ENCODE measurements around the gene METTL23.
A peak's percentile ranks its signal among the peaks of the same experiment; 100 is the strongest.
"Not testable (repeated sequence)": the region's sequence is repeated elsewhere in the genome, so short reads cannot be mapped to it uniquely, and the experiment has no call there.

Gene METTL23

DNA sequence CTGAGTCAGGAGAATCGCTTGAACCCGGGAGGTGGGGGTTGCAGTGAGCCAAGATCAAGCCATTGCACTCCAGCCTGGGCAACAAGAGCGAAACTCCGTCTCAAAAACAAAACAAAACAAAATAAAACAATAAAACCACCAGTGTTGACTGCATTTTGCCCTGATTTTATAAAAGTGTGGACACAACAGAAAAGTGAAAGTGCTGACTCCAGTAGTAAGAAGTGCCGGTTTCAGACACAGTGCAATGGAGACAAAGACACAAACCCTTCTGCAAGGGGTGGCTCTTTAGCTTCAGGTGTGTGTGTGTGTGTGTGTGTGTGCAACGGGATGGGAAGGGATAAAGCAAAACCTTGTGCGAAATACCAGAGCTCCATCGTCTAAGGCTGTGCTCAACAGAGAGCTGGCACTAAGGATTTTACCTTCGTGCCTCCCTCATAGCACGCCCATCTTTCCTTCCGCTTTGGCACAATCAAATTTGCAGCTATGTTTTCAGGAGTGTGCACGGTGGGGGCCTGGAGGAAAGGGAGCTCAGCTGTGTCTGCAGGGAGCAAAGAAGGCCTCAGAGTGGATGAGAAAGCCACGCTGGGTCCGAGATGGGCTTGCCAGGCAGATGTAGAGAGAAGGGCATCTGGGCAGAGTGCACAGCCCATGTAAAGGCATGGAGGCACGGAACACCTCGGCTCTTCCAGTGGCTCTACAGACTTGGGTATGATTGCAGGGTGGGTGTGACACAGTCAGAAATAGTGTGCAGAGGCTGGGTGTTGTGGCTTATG lies 31.4 kb upstream of the METTL23 start:
- DNase-seq: no peak

DNA sequence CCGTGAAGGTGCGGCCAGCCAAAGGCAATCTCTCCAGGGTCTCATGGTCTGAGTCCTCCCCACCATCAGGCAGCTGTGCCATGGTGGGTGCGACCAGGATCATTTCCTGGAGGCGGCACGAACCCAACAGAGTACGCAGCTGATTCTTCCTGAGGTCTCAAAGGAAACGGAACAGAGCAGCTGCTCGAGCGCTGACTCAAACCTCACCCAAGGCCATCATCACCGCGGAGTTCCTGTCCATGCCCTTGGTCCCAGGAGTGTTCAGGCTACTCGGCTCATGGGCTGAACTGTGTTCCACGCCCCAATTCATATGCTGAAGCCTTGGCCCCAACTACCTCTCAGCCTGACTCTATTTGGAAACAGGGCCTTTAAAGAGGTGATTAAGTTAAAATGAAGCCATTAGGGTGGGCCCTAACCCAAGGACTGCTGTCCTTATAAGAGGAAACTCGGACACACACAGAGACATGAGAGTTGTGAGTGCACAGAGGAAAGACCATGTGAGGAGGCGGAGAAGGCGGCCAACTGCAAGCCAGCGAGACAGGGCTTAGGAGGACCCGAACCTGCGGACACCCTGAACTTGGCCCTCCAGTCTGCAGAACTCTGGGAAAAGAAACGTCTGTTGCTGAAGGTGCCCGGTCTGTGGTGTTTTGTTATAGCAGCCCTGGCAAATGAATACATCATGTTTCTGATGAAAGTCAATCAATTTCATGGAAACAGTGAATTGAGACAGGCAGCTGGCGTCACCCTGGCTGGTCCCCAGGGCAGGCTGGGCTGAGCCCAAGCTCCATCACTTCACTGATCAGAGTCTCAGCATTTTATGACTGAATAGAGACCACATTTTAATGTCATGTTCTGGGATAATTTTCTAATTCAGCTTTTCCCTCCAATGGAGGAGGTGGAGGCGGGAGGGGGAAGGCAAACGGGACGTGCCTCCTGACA lies 29.6 kb upstream of the METTL23 start:
- DNase-seq: no peak

DNA sequence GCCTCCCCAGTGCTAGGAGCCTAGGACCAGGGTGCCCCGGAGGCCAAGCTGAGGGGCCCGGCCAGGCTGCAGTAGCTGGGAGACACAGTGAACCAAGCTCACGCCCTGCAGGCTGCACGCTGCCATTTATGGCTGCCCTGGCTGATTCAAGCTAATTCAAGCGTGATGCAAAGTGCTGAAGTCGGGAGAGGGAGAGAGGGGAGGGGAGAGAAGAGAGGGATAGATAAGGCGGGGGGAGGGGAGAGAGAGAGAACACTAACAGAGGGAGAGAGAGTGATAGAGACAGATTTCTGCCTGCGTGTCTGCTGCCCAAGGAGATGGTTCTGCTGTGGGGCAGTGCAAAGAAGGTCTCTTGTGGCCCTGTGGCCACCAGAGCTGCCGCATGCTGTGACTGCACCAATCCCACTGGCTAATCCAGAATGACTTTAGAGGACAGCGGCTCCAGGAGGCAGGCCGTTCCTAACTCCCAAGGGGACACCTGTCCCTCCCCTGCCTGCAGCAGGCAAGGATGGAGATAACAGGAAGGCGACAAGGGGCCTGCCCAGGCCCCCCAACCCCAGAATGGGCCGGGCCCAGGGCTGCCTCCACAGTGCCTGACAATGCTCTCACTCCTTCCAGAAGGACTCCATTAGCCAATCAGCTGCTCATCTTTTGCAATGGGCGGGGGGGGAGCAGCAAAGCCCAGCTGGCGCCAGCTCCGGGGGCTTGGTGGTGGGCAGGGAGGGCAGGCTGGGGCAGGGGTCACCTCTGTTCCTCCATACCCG lies 28.8 kb upstream of the METTL23 start:
- DNase-seq: no peak

DNA sequence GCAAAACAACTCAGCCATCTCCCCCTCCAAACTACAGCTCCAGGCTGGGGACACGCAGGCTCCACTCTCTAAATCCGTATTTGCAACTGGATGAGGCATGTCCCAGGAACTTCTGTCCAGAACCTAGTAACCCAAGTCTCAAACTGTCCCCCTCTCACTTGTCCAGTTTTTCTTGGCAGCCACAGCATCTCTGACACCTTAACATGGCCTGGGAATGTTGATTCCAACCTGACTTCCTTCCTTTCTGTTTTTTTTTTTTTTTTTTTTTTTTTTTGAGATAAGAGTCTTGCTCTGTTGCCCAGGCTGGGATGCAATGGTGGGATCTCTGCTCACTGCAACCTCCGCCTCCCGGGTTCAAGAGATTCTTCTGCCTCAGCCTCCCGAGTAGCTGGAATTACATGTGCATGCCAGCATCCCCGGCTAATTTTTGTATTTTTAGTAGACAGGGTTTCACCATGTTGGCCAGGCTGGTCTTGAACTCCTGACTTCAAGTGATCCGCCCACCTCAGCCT lies 28.1 kb upstream of the METTL23 start:
- not testable (repeated sequence) for DNase-seq

DNA sequence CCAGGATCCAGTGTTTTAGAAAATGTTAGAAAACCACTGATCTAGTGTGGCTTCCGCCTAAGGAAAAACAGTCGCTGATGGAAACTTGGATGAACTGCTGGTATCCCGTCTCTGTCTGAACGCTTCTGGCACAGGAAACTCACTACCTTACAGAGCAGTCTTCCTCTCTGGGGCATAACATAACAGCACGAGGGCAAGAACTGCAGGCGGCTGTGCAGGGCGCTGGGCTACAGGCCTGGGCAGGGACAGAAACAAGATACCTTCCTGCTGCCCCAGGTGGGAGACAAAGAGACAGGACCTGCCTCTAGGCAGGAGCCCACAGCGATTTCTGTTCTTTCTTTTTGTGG lies 26.4 kb upstream of the METTL23 start:
- DNase-seq: no peak

DNA sequence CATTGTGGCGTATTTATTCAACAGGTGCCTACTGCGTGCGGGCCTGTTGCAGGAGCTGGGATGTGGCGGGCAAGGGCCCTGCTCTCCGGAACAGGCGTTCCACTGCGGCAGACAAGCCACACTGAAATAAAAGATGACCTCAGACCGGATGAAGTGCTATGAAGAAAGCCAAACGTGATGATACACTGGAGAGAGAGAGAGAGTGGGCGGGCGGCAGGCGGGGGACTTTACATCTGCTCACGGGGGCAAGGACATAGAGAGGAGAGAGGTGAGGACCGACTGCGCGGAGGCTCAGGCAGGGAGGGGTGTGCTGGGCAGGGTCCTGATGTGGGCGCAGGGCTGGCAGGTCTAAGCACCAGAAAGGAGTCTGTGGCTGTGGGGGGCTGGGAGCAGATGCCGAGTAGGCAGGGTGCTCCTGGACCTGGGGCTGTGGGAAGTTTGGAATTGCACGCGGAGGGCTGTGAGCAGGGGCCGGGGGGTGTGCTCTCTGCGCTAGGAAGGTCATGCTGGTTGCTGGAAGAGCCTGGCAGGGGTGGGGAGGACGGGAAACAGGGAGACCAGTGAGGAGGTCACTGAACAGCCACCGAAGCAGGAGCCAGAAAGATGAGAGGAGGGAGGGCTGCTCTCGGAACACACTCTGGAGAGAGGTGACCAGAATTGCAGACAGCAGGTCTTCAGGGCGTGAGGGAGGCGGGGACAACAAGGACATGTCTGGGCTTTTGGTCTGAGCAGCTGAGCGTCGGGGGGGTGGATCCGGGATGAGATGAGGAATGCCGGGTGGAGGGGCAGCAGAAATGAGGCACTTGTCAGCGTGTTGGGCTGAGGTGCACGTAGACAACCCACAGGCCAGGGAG lies 25.8 kb upstream of the METTL23 start:
- no peak for DNase-seq

DNA sequence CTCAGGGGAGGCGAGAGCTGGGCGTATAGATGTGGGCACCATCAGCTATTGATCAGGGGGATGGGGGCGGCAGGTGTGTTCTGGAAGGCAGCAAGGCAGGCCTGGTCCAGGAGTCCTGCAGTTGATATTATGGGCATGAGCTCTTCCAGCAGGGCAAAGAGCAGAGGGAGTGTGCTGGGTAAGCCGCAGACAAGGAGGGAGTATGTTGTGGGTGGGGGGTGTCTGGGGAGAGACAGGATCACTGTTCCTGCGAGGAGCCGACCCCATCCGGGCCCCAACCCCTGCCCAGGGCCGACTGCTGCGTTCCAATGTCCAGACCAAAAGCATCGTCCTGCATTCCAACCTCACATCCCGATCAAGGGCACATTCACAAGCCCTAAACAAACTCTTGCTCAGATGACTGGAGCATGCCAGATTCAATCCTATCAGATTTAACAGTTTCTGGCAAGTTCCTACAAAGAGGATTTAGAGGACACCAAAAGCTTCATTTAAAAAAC lies 25.1 kb upstream of the METTL23 start:
- no peak for DNase-seq

DNA sequence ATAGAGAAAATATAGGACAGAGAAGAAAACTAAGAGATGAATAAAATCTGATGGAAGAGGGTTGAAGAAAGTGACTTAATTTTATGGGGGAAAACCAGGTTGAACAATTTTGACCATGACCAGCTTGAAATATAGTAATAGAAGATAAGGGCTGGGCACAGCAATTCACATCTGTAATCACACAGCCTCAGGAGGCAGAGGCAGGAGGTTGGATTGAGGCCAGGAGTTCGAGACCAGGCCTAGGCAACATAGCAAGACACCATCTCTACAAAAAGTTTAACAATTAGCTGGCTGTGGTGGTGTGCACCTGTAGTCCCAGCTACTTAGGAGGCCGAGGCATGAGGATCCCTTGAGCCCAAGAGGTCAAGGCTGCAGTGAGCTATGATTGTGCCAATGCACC lies 24.6 kb upstream of the METTL23 start:
- DNase-seq: no peak

DNA sequence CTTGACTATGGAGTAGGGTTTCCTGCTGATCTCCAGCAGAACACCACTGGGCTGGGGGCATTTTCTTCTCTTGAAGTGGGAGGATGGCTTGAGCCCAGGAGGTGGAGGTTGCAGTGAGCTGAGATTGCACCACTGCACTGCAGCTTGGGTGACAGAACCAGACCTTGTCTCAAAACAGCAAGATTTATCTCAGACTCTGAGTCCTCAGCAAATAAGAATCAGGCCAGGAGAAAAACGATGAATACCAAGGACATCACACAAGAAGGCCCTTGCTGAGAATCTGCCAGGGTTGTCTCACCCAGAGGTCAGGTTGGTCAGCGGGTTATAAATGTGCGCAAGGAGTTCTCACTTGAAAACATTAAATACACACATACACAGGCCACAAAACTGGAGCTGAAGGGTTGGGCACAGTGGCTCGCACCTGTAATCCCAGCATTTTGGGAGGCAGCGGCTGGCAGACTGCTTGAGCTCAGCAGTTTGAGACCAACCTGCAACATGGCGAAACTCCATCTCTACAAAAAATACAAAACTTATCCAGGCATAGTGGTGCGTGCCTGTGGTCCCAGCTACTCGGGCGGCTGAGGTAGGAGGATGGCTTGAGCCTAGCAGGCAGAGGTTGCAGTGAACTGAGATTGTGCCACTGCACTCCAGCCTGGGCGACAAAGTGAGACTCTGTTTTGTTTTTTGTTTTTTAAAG lies 23.6 kb upstream of the METTL23 start:
- DNase-seq: no peak

DNA sequence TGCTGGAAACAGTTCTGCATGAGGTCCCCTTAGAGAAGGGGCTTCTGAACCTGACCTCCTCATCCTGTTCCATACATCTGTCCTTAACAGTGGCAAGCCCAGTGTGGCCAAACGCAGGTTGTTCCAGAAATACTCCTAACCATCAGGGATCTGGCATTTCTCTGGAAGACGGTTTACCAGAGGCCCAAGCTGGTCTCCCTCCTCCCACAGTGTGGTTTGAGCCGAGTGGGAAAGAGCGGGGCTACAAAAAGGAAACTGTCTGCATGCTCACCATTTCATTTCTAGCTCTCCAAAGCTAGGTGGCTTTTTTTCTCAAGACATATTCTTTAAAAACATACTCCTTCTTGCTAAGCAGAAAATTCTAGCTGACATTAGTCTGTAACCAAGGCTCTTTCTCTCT lies 21.8 kb upstream of the METTL23 start:
- no peak for DNase-seq

DNA sequence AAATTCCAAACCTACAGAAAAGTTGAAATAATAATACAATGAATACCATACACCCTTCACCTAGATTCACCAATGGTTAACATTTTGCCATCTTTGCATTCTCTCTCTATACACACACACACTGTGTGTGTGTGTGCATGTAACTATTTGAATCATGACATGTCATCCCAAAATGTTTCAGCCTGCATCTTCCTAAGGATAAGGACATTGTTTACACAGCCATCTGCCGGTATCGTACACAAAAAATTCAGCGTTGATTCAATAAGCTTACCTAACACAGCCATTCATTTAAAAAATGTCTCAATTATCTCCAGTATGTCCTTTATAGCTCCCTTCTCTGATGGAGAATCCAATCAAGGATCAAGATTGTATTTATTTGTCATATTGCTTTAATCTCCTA lies 19.8 kb upstream of the METTL23 start:
- no peak for DNase-seq

DNA sequence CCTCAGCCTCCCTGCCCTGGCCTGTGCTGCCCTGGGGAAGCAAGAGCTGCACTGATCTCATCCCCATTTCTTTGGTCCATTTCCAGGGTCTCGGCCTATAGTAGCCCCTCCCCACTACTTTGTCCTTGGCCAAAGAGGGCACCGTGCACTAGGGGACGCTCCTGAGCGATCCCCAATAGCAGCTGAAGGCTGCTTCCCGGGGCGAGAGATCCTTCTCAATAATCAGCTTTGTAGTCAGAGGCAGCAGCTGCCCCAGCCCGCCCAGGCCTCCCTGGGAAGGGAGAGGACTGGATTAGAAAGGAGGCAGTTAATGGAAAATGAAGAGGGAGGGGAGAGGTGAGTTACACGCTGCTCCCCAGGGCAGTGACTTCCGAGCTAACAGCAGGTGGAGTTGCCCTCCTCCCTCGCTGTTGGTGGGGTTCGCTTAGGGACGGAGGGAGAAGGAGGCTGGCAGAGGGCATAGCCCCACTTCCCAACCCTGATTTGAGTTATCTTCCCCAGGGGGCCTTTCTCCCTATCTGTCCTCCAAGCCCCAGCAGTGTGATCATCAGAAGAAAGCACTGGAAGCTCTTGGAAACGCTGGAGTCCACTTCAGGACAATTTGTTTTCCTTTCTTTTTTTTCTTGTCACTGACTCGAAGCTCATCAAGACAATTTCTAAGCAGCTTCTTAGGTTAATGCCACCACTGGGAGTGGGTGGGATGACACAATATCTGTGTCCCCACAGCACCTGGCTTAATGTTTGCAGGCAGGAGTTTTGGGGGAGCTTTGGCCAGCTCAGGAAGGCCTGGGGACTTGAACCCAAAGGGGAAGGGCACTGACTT lies 18.4 kb upstream of the METTL23 start:
- no peak for DNase-seq

DNA sequence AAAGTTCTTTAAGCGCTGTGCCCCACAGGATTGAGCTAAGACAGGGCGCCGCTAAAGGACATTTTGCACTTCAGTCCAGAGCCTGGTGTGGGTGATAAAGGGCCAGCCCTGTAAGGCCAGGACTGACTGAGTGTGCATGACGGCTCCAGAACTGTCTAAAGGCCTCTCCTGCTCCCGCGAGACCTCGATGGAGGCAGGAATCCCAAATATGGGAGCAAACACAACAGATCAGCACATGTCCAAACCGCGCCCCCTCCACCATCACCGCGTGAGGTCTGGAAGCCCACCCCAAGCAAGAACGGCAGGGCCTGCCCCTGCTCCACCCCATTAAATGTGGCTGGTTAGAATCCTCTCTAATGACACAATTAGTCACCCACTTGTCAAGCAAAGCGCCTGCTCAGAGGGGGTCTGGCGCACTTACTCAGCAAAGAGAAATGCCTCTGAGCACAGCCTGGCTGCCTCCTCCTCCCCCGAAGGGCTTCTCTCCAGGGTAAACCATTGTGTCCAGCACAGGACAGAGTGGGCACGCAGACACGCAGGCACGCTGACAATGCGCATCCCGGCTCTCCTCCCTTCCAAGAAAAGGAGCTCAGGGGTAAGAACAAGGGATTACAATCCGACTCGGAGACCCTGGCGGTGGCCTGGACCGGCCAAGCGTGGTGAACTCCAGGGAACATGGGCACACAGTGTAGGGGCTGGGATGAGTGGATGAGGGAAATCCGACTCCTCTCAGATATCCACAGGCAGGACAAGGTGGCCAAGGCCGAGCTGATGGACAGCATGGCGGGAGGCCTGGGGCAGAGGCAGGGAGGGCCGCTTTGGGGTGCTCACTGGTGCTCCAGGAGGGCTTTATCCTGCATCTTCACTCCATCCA lies 17.3 kb upstream of the METTL23 start:
- no peak for DNase-seq

DNA sequence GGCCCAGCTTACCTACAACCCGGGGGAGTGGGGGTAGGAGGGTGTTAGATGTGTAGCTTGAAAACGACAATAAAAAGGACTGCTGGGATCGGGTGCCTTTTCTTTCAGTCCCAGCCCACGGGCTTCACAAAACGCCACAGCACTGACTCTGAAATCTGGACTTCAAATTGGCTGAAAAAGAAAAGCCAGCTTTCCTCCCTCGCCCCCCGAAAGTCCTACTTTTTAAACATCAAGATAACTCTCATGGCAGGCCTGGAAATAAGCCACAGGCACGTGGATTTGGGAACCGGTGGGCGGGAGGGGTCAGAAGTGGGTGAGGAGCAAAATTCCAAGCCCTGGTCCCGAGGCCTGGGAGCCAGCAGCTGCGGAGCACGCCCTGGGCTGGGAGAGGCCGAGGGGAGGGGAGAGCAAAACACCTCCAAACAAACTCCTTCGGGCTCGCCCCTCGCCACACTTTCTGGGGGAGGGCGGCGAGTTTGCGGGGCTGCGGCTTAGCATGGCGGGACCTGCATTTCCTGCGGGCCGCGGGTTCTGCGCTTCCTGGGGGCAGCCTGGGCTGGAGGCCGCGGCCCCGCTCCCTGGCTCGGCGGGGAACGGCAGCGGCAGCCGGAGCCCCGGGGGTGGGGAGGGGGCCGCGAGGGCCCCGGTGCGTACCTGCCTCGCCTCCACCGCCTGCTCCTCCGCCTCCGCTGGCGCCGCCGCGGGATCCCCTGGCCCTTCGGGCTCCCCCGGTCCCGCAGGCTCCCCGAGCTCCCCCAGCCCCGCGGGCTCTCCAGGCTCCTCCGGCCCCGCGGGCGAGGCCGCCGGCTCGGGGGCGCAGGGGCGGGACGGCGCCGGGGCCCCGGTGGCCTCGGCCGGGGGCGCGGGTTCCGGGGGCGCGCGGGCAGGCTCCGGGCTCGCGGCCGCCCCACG lies 16.4 kb upstream of the METTL23 start:
- not testable (repeated sequence) for DNase-seq

DNA sequence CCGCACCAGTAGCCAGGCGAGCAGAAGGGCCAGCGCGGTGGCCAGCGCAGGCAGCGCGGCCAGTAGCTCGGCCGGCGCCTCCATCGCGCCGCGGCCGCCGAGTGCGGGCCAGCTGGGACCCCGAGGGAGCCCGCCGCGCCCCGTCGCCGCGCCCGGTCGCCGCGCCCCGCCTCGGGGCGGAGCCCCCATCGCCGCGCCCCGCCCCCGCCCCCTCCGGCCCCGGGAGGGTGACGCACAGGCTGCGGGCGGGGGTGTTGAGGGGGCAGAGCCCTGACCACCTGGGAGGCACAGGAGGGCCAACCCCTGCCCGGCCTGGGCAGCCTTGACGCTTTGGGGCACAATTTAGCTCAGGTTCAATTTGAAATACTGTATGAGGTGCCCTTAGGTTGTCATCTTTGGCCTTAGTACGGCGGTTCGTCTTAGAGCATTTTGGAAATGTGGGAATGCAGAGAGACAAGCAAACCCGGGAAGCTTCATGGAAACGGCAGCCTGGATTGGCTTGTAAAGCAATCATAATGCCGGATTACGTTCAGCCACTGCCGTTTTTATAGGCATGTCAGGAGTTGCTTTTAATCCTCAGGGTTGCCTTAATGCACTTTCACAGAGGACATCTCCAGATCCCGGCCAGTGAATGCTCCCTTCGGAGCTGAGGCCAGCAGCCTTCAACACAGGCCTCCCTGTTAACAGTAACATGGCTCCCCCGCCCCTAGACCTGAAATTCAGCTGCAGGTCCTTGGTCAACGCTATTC lies 15.6 kb upstream of the METTL23 start, which contains the start of gene MXRA7:
Gene MXRA7, minus strand, starts transcription at position 103 of the 749 bp plus-strand sequence. Its CDS starts 19 bp downstream, at position 84.
- DNase-seq: peak; percentile 44

DNA sequence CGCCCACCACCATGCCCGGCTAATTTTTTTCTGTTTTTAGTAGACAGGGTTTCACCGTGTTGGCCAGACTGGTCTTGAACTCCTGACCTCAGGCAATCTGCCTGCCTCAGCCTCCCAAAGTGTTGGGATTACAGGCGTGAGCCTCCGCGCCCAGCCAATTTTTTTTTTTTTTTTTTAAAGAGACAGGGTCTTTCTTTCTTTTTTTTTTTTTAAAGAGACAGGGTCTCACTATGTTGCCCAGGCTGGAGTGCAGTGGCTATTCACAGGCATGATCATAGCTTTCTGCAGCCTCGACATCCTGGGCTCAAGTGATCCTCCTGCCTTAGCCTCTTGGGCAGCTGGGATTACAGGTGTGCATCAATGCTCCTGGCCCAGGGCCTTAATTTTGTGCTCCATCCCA lies 14.3 kb upstream of the METTL23 start:
- not testable (repeated sequence) for DNase-seq

DNA sequence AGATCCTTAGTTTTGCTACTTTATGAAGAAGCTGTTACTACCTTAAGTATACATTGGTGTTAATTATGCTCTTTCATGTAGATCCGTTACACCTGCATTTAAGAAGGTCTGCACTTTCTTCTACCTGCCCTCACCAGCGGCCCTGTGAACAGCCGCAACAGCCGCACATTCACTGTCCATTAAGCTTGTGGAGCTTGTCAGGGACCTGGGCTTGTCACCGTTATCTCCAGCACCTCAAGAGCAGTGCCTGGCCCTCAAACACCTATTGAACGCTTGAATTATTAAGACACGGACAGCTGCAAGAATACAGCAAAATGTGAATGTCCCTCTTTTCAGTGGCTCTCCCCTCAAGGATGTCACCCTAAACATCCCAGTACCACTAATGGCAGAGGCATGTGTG lies 12.9 kb upstream of the METTL23 start:
- DNase-seq: no peak
